Ectodermal cell (in vitro differentiated cells): ENCODE measurements around the gene PDE8B.

Experiments
- H3K27ac ChIP-seq: 2 replicates; pipeline ENCODE4 v1.7.0; 2013; ENCODE audit warnings: mild to moderate bottlenecking, low read depth, low read length; ENCODE audit not compliant: insufficient read depth, poor library complexity, severe bottlenecking
- H3K27me3 ChIP-seq: 2 replicates; pipeline ENCODE4 v1.7.0; 2013; ENCODE audit warnings: mild to moderate bottlenecking, low read length; ENCODE audit not compliant: insufficient read depth, control insufficient read depth, poor library complexity, severe bottlenecking
- H3K36me3 ChIP-seq: one replicate; pipeline ENCODE4 v1.7.0; 2013; ENCODE audit warnings: low read length; ENCODE audit not compliant: control insufficient read depth, insufficient read depth
- H3K4me1 ChIP-seq: one replicate; pipeline ENCODE4 v1.7.0; 2013; ENCODE audit warnings: low read length; ENCODE audit not compliant: control insufficient read depth, insufficient read depth
- H3K4me3 ChIP-seq: 2 replicates; pipeline ENCODE4 v1.7.0; 2013; ENCODE audit warnings: low read depth, low read length, control low read depth; ENCODE audit not compliant: insufficient read depth
- H3K9me3 ChIP-seq: 2 replicates; pipeline ENCODE4 v1.7.0; 2013; ENCODE audit warnings: mild to moderate bottlenecking, low read length, moderate library complexity; ENCODE audit not compliant: control insufficient read depth
- WGBS, 2 experiments: methylation state at CpG; one replicate each; pipeline ENCODE4 v1.1.7; 2013; ENCODE audit warnings: missing lambda C conversion rate in 2 of 2; 5-methylcytosine and 5-hydroxymethylcytosine counted together

PDE8B gene

GRCh38 chr5:77394064-77394715 lies 183.7 kb downstream of the PDE8B start:
- WGBS, 2 experiments: 83 to 89% methylated on average over 3 of the region's 3 CpGs
- H3K4me3 ChIP-seq: no peak overlapping the region
- no peak overlapping the region for H3K27ac ChIP-seq
- H3K9me3 ChIP-seq: no peaks in the 10 kb centered on the region
- H3K4me1 ChIP-seq: no peaks in the 10 kb centered on the region
- no peaks in the 10 kb centered on the region for H3K27me3 ChIP-seq
- H3K36me3 ChIP-seq: no peaks in the 10 kb centered on the region

GRCh38 chr5:77396017-77396416 lies 185.5 kb downstream of the PDE8B start:
- no peak overlapping the region for H3K4me3 ChIP-seq
- no peaks in the 10 kb centered on the region for H3K27me3 ChIP-seq
- no peaks in the 10 kb centered on the region for H3K4me1 ChIP-seq
- no peaks in the 10 kb centered on the region for H3K36me3 ChIP-seq
- H3K27ac ChIP-seq: no peak overlapping the region
- H3K9me3 ChIP-seq: no peaks in the 10 kb centered on the region
- WGBS, 2 experiments: 90 to 100% methylated on average over 1 of the region's 1 CpG

GRCh38 chr5:77397686-77398292 lies 187.3 kb downstream of the PDE8B start:
- H3K9me3 ChIP-seq: no peaks in the 10 kb centered on the region
- WGBS, 2 experiments: 83 to 90% methylated on average over 5 of the region's 5 CpGs
- H3K4me3 ChIP-seq: no peak overlapping the region
- H3K27me3 ChIP-seq: no peaks in the 10 kb centered on the region
- H3K27ac ChIP-seq: no peak overlapping the region
- H3K4me1 ChIP-seq: no peaks in the 10 kb centered on the region
- no peaks in the 10 kb centered on the region for H3K36me3 ChIP-seq

GRCh38 chr5:77398458-77398857 lies 188.0 kb downstream of the PDE8B start:
- Histone ChIP-seq H3K27me3 (no peaks in the 10 kb centered on the region), H3K4me1 (no peaks in the 10 kb centered on the region), H3K36me3 (no peaks in the 10 kb centered on the region), H3K9me3 (no peaks in the 10 kb centered on the region), H3K4me3 (no peak overlapping the region), H3K27ac (no peak overlapping the region)
- WGBS, 2 experiments: 94 to 96% methylated on average over 11 to 13 of the region's 13 CpGs

- no peaks in the 10 kb centered on the region for H3K36me3 ChIP-seq
- no peaks in the 10 kb centered on the region for H3K27me3 ChIP-seq
- H3K9me3 ChIP-seq: no peaks in the 10 kb centered on the region
- WGBS, 2 experiments: 93 to 95% methylated on average over 8 of the region's 8 CpGs
- H3K27ac ChIP-seq: no peak overlapping the region
- no peak overlapping the region for H3K4me3 ChIP-seq
- no peaks in the 10 kb centered on the region for H3K4me1 ChIP-seq
Observed at GRCh38 chr5:77398896-77399295, 188.4 kb downstream of the PDE8B start.

GRCh38 chr5:77400645-77401044 lies 190.2 kb downstream of the PDE8B start:
- Histone ChIP-seq H3K36me3 (no peaks in the 10 kb centered on the region), H3K9me3 (no peaks in the 10 kb centered on the region), H3K27me3 (no peaks in the 10 kb centered on the region), H3K4me1 (no peaks in the 10 kb centered on the region), H3K27ac (no peak overlapping the region), H3K4me3 (no peak overlapping the region)
- WGBS, 2 experiments: 87 to 100% methylated on average over 1 of the region's 1 CpG

- H3K9me3 ChIP-seq: no peaks in the 10 kb centered on the region
- WGBS, 2 experiments: 97 to 98% methylated on average over 6 of the region's 6 CpGs
- no peak overlapping the region for H3K4me3 ChIP-seq
- H3K27me3 ChIP-seq: no peaks in the 10 kb centered on the region
- no peaks in the 10 kb centered on the region for H3K4me1 ChIP-seq
- H3K27ac ChIP-seq: no peak overlapping the region
- no peaks in the 10 kb centered on the region for H3K36me3 ChIP-seq
Observed at GRCh38 chr5:77402796-77403195, 192.3 kb downstream of the PDE8B start.

GRCh38 chr5:77407152-77407551 lies 196.7 kb downstream of the PDE8B start:
- Histone ChIP-seq H3K27ac (no peak overlapping the region), H3K4me1 (no peaks in the 10 kb centered on the region), H3K27me3 (no peaks in the 10 kb centered on the region), H3K9me3 (no peaks in the 10 kb centered on the region), H3K4me3 (no peak overlapping the region), H3K36me3 (no peaks in the 10 kb centered on the region)
- 96% methylated on average over 10 of the region's 10 CpGs for WGBS, 2 experiments

- Histone ChIP-seq H3K4me3 (no peak overlapping the region), H3K27ac (no peak overlapping the region), H3K36me3 (no peaks in the 10 kb centered on the region), H3K4me1 (no peaks in the 10 kb centered on the region), H3K9me3 (no peaks in the 10 kb centered on the region), H3K27me3 (no peaks in the 10 kb centered on the region)
- WGBS, 2 experiments: 92 to 94% methylated on average over 10 of the region's 10 CpGs
Observed at GRCh38 chr5:77409870-77410621, 199.6 kb downstream of the PDE8B start.

GRCh38 chr5:77413049-77413448 lies 202.6 kb downstream of the PDE8B start:
- 86 to 100% methylated on average over 1 of the region's 7 CpGs for WGBS, 2 experiments
- Histone ChIP-seq H3K27ac (no peak overlapping the region), H3K4me3 (no peak overlapping the region), H3K9me3 (no peaks in the 10 kb centered on the region), H3K36me3 (no peaks in the 10 kb centered on the region), H3K27me3 (no peaks in the 10 kb centered on the region), H3K4me1 (no peaks in the 10 kb centered on the region)
